NCI-H2029 (cell line): Measurements from ENCODE around the gene DDX5.

Source experiments
- DNase-seq: peaks from one replicate; lab custom pipeline; 2025; lab: John Stamatoyannopoulos, UW

Gene DDX5

GRCh38 chr17:64506201-64506575, at the start of gene DDX5:
TSS of gene DDX5 (minus strand) at chr17:64506289. CDS start at chr17:64506119, 170 bp downstream.
- peak; percentile 94 for DNase-seq

DNA sequence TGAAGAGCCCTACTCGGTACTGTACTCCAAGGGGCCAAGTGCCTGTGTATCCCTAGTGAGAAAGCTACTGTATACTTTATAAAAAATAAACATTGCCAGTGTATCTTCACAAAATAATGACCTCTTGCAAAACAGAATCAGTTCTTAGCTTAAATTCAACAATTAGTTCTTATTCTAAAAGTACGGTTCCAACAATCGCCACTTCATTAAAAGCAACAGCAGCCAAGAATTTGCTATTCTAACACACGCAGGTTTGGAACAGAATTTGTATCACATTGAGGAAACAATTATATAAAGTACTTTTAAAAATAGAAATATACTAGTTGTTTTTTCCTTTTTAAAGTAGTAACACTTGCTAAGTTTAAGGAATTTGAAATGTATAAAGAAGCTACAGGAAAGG, 49.2 kb upstream of the DDX5 start:
- no peak for DNase-seq

DNA sequence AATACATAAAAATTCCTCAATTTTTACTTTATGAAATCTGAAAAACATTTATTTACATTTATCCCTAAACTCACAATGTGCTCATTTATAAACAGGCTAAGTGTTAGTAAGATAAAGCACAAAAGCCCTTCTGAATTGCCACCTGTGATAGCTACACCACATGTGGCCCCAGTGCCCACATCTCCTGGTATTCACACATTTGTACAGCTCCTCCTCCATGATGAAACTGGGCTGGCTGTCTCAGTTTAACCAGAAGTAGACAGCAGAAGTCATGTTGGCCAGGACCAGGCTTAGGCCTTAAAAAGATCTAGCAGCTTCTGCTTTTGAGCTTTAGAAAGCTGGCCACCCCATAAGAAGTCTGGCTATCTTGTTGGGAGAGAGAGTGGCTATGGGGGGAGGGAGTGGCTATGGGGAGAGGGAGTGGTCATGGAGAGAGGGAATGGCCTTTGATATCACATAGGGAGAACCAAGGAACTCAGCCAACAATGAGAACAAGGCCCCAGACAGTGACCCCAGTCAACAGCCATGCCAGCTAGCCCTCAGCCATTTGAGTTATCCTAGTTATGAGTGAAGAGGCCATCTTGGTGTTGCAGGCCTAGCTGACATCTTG, 48.0 kb upstream of the DDX5 start:
- no peak for DNase-seq

DNA sequence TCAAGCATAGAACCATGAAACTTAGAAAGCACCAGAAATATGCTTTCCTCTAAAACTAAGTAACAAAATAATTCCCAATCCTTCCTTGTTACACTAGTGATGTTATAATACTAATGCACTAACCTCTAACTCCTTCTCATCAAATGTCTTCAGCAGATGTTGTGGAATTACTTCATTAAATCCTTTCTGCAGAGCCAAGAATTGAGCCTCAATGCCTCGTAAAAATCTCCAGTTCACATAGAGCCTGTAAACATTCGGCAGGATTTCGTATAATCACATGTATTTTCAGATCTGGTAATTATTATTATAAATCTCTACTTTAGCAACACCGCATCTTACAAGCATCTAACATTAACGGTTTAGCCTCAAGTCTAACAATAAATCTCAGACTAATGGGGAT, 45.4 kb upstream of the DDX5 start:
- DNase-seq, result no peak

- no peak for DNase-seq
These were observed 41.2 kb upstream of the DDX5 start for GRCh38 chr17:64547319-64547718.

DNA sequence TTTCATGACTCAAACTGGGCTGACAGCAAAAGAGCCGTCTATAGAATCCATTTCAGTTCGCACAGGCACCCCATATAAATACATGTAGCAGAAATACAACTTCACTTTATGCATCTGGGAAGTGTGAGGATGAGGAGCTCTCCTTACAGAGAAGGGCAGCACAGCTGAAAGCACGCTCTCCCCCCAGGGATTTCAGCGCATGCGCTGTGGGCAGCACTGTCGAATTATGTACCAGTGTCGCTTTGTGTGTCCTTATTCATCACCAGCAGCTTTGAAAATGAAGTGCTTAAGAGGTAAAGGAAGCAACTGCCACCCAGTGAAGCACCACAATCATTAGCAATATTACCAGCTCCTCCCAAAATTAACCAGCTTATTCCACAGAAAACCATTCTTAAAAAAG, 40.6 kb upstream of the DDX5 start:
- DNase-seq, result no peak

DNA sequence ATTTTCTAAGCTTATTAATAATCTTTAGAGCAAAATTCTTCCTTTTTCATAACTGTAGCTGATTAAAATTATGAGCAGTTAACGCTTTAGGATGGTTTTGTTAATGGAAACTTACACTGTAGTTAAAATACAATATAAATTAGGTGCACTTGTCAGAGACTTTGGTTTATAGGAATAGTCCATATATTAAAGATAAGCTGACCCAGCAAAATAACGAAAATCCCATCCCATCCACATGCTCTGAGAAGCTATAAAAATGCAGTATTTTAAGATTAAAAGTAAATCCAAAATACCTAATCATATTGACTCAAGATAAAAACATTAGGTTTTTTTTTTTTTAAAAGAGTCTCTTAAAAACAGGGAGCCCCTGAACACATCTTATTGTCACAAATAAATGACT, 38.7 kb upstream of the DDX5 start:
- DNase-seq, result no peak

DNA sequence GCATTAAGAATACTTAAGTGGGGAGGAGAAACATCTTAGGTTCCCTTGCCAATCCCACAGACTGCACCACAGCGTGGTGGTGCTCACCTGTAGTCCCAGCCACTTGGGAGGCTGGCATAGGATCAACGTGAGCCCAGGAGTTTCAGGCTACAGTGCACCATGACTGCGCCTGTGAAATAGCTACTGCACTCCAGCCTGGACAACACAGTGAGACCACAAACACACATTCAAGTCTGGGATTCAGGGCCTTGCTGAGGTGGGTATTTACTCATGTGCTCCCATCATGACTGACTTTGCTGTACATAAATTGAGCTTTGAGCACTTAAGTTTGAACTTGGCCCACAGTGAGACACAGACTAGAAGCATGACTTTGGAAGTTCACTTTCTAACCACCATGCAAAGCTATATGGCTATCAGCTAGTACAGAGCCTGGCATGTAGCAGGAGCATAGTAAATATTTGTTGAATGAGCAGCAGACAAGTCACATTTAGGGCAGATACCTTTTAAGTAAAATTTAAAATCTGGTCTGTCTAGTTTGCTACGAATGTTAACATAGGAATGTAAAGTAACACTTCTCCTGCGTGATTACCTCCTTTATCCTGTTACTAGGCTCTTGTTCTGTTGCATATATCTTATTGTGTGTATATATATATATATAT, 34.2 kb upstream of the DDX5 start:
- DNase-seq, result no peak

- no peak for DNase-seq
These were observed 32.5 kb upstream of the DDX5 start for GRCh38 chr17:64538508-64539130.

DNA sequence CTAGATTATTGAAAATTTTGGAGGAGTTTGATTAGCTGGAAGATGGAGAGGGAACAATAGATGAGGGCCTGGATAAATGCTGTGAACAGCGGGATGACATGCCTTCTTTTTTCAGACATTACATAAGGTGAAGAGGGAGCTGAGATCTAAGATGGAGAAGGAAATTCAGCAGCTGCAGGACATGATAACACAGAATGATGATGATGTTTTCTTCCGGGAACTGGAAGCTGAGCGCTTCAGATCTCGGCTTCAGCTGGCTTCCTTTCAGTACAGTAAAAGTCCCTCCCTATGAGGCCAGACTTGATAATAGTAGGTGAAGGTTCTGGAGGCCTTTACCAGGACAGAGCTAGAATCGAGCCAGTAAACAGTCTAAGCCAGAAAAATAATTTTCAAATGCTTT, 31.4 kb upstream of the DDX5 start:
- DNase-seq, result no peak

GRCh38 chr17:64536913-64537312, 30.8 kb upstream of the DDX5 start:
- DNase-seq, result no peak

DNA sequence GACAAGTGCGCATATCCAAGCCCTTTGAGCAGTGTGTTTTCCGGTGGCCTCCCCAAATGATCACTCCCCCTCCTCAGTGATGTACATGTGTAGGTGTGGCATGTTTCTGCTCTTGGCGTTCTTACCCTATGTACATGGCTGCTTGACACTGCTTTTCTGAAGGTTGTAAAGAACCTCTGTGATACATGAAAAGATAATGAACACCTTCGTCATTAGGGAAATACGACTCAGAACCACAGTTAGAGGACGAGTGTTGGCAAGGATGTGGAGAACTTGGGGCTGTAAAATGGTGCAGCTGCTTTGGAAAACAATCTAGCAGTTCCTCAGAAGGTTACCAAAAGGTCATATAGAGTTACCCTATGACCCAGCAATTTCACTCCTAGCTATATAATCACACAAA, 29.3 kb upstream of the DDX5 start:
- DNase-seq, result no peak

DNA sequence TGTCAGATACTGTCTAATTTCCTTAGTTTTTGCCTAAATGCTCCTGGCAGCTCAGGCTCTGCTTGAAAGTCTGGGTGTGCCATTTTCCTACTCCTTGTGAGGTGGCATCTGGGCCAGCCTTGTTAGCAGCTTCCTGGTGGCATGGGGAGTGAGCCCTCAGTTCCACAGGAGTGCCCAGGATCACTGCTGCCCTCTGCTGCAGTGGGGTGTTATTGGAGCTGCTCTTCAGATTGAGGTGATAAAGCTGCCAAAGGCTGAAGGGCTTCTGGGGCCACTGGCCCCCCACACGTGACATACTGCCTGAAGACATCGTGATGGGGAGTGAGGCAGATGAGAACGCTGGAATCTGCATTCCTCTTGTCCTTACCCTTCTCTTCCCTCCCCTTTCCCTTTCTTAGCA, 28.1 kb upstream of the DDX5 start:
- no peak for DNase-seq

DNA sequence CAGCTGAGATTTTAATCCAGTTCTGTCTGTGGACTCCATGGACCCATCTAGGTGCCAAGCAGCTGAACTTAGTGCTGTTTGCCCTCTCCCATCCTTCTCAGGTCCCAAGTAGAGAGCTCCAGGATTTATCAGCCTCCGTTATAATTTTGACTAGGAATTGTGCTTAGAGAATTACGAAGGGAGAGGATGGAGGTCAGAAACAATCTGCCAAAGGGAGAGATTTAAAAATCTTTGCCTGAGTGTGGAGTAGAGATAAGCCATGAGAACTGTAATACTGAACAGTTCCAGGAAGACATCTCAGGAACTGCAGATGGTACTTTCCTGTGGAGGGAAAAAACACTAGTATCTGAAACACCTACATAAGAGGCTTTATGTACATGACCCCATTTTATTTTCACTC, 27.7 kb upstream of the DDX5 start:
- no peak for DNase-seq

DNA sequence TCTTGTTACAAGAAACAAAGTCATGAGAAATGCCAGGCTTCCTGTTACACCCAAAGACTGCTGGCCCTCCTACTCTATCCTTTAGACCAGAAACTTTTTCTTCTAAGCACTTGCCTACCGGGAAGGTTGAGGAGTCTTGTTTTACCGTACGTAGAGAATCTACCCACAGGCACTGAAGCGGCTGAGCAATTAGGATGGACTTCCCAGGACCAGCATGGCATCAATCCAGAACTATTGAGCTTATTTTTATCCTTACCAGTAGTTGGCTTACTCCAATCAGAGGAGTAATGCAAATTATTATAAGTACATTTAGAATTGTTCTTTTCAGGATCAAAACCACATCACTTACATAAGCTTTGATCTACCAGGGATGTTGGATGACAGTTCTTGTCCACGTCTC, 26.3 kb upstream of the DDX5 start:
- no peak for DNase-seq

DNA sequence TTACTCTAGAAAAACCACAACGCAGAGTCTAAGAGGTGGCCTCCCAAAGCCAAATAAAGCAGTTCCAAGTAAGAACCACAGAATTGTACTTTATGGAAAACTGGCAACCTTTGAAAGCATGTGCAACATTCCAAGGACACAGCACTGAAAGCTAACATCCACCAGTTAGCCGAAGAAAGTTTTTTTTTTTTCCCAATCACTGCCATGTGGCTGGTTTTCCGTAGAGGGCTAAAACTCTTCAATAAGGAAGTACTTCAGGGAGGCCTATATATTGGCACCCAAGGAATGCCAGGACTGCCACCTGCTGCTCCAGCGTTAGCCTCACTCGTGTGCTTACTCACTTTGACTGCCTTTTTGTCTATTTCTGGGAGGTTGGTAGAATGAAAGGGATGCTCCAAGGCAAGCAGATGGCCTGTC, 25.9 kb upstream of the DDX5 start:
- DNase-seq, result no peak

- no peak for DNase-seq
These were observed 23.1 kb upstream of the DDX5 start for GRCh38 chr17:64529221-64529620.

- no peak for DNase-seq
These were observed 21.8 kb upstream of the DDX5 start for GRCh38 chr17:64527914-64528313.

DNA sequence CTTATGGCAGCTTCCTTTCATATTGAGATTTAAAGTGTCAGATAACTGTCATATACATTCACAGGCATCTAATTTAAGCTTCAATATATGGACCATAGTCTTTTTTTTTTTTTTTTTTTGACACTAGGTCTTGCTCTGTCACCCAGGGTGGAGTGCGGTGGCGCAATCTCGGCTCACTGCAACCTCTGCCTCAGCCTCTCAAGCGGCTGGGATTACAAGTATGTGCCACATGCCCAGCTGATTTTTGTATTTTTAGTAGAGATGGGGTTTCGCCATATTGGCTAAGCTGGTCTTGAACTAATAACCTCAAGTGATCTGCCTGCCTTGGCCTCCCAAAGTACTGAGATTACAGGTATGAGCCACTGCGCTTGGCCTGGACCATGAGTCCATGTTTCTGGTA, 14.3 kb upstream of the DDX5 start:
- DNase-seq, result no peak

GRCh38 chr17:64519601-64520000, 13.5 kb upstream of the DDX5 start:
- DNase-seq, result no peak

DNA sequence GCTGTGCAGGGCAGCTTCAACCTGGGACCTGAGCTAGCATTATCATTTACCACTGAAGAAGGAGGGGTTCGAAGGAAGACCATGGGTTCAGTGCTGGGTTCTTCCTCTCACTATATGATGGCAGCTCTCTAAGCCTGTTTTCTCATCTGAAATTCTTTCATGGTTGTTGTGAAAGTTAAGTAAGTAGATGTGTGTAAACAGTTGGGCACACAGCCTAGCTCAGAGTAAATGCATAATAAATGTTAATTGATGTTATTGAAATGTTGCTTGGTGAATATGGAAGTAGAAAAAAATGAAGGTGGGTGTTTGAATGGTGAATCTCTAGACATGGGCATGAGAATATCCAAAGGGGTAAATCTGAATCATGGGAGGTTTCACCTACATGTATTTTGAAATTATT, 9.7 kb upstream of the DDX5 start:
- no peak for DNase-seq

DNA sequence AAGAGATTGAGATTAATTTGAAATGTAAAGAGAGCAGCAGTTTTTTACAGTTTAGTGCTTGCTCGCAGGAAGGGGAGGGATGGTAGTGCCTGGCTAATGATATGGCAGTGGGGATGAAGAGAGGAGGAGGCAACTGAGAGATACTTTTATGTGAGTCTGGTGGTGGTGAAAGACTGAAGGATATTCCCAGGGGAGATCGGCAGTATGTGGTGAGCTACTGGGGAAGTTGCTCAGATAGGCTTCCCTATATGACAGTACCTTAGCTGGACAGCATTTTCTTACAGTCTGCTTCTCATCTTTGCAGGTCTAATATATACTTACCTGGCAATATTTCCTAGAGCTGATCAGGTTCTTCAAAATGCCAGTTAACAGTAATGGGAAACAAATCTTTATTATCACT, 9.3 kb upstream of the DDX5 start:
- DNase-seq, result no peak

- no peak for DNase-seq
These were observed 3.1 kb upstream of the DDX5 start for GRCh38 chr17:64509179-64509578.

GRCh38 chr17:64508683-64509082, 2.6 kb upstream of the DDX5 start:
- DNase-seq, result no peak
